Skeletal muscle tissue (tissue), 4 donors: ENCODE results near the gene BSDC1. TPM values are rescaled to one million over a fixed set of nuclear protein-coding genes. Genes with fewer than 3 reads are reported as not detected.
A peak's percentile ranks its signal among the peaks of the same experiment; 100 is the strongest.
"Not testable (repeated sequence)": the region's sequence is repeated elsewhere in the genome, so short reads cannot be mapped to it uniquely, and the experiment has no call there.

ENCODE experiments used
- H3K27ac ChIP-seq: one replicate; pipeline ENCODE4 v1.7.0; 2013; ENCODE audit warnings: mild to moderate bottlenecking, low read depth, low read length, inconsistent platforms
- H3K27me3 ChIP-seq, 3 donors: one replicate each; pipeline ENCODE4 v1.7.0; 2013; ENCODE audit warnings: low read length in 3 of 3; ENCODE audit not compliant: control insufficient read depth in 3 of 3, insufficient read depth in 3 of 3
- H3K36me3 ChIP-seq, 3 donors: one replicate each; pipeline ENCODE4 v1.7.0; 2013; ENCODE audit warnings: low read length in 3 of 3; ENCODE audit not compliant: control insufficient read depth in 3 of 3, insufficient read depth in 3 of 3
- H3K4me1 ChIP-seq, 3 donors: one replicate each; pipeline ENCODE4 v1.7.0; 2013; ENCODE audit warnings: low read length in 3 of 3, mild to moderate bottlenecking in 3 of 3; ENCODE audit not compliant: control insufficient read depth in 3 of 3, insufficient read depth in 3 of 3
- H3K4me3 ChIP-seq, 3 donors: one replicate each; pipeline ENCODE4 v1.7.0; 2013; ENCODE audit warnings: low read length in 3 of 3
- H3K9ac ChIP-seq, 3 donors: one replicate each; pipeline ENCODE4 v1.7.0; 2013; ENCODE audit warnings: low read length in 3 of 3, mild to moderate bottlenecking in 3 of 3, moderate library complexity in 2 of 3, low read depth in 1 of 3
- H3K9me3 ChIP-seq, 3 donors: one replicate each; pipeline ENCODE4 v1.7.0; 2013; ENCODE audit warnings: low read length in 3 of 3; ENCODE audit not compliant: control insufficient read depth in 3 of 3
- total RNA-seq: library from RNA; depleted of rRNA; stranded (reverse); fragments of >200 nt; gene quantifications from one replicate; pipeline ENCODE4 v1.2.3, GENCODE V29; 2014
- donor health status: Osteomylitis.

Gene BSDC1
- total RNA-seq, 1 donor from 2014 or later, result 37.1 TPM

DNA sequence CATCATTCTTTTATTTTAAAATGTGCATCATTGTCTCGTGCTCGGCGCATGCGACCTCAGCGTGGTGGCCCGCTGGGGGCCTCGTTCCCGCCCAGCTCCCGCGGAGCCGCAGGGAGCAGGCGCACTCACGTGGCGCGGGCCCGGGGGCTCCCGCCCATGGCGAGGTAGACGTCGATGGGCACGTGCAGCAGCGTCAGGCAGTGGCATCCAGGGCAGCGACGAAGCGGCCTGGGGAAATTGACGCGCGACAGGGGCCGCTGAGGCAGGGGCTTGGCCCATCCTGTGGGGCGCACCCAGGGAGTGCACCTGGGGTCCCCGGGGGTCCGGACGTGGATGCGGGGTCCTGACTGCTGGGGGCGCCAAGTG is 33.0 kb downstream of the BSDC1 start:
- peak overlapping the region in 1 of 3 donors; percentile 13 for H3K4me3 ChIP-seq
- H3K9ac ChIP-seq, result no peak overlapping the region
- H3K27ac ChIP-seq, result no peak overlapping the region
- H3K27me3 ChIP-seq, result no peaks in the 10 kb centered on the region
- H3K36me3 ChIP-seq, result peaks cover 16 to 26% (median 26%) of the 10 kb centered on the region in 3 donors
- H3K4me1 ChIP-seq, result peaks cover 9 to 19% (median 10%) of the 10 kb centered on the region in 3 donors
- no peaks in the 10 kb centered on the region for H3K9me3 ChIP-seq

- Histone ChIP-seq H3K36me3 (peaks cover 4 to 12% (median 11%) of the 10 kb centered on the region in 3 donors), H3K27ac (no peak overlapping the region), H3K4me1 (peaks cover 16 to 26% (median 17%) of the 10 kb centered on the region in 3 donors)
Observed at GRCh38 chr1:32358435-32358834, 35.8 kb downstream of the BSDC1 start.

DNA sequence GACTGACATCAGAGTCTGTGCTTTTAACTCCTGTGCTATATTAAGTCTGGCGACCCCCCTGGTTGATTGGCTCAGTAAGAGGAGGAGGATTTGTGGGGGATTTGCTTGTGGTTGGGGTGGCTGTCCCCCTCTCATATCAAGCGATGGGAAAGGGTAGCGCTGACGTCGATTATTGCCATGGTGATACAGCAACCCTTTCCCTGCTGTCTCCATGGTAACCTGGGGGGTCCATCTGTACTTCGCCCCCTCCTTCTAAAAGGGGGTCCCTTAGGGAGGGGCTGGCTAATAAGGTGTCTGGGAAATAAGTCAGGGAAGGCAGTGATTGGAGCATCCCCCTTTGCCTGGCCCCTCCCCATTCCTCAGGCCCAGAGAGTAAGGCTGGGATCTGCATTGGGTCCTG is 36.6 kb downstream of the BSDC1 start:
- Histone ChIP-seq H3K9me3 (no peaks in the 10 kb centered on the region), H3K27me3 (no peaks in the 10 kb centered on the region), H3K4me1 (peaks cover 23 to 30% (median 26%) of the 10 kb centered on the region in 3 donors), H3K36me3 (peaks cover 4 to 6% (median 6%) of the 10 kb centered on the region in 3 donors), H3K27ac (no peak overlapping the region), H3K9ac (no peak overlapping the region), H3K4me3 (no peak overlapping the region)

More at GRCh38 chr1:32358435-32358834, 35.8 kb downstream of the BSDC1 start:
- Histone ChIP-seq H3K27me3 (no peaks in the 10 kb centered on the region), H3K4me3 (no peak overlapping the region), H3K9ac (no peak overlapping the region), H3K9me3 (no peaks in the 10 kb centered on the region)

DNA sequence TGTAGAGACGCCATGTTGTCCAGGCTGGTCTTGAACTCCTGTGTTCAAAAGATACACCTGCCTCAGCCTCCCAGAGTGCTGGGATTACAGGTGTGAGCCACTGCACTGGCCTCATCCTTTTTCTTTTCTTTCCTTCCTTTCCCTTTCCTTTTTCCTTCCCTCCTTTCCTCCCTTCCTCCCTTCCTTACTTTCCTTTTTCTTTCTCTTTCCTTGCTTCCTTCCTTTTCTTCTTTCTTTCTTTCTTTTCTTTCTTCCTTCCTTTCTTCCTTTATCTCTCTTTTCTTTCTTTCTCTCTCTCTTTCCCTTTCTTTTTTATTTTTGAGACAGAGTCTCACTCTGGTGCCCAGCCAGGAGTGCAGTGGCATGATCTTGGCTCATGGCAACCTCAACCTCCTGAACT is 37.8 kb downstream of the BSDC1 start:
- Histone ChIP-seq H3K4me1 (peaks cover 24 to 31% (median 24%) of the 10 kb centered on the region in 3 donors), H3K27me3 (no peaks in the 10 kb centered on the region), H3K9me3 (no peaks in the 10 kb centered on the region), H3K4me3 (no peak overlapping the region), H3K9ac (no peak overlapping the region), H3K36me3 (peaks cover 4 to 6% (median 6%) of the 10 kb centered on the region in 3 donors), H3K27ac (no peak overlapping the region)

DNA sequence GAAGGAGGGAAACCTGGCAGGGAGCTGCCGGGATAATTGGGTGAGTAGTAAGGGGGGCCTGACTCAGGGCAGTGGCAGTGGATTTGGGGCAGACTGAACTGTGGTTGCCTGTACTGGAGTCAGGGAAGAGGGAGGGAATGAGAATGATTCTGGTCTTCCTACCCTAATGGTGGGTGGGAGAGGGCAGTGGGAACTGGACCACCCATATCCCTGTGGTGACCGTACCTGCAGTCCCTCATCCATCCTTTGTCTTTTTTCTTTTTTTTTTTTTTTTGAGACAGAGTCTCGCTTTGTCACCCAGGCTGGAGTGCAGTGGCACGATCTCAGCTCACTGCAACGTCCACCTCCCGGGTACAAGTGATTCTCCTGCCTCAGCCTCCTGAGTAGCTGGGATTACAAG is 38.5 kb downstream of the BSDC1 start:
- H3K9ac ChIP-seq, H3K9me3 ChIP-seq, H3K36me3 ChIP-seq, H3K27me3 ChIP-seq, H3K27ac ChIP-seq, H3K4me3 ChIP-seq: not testable (repeated sequence)
- peaks cover 24 to 27% (median 24%) of the 10 kb centered on the region in 3 donors for H3K4me1 ChIP-seq

DNA sequence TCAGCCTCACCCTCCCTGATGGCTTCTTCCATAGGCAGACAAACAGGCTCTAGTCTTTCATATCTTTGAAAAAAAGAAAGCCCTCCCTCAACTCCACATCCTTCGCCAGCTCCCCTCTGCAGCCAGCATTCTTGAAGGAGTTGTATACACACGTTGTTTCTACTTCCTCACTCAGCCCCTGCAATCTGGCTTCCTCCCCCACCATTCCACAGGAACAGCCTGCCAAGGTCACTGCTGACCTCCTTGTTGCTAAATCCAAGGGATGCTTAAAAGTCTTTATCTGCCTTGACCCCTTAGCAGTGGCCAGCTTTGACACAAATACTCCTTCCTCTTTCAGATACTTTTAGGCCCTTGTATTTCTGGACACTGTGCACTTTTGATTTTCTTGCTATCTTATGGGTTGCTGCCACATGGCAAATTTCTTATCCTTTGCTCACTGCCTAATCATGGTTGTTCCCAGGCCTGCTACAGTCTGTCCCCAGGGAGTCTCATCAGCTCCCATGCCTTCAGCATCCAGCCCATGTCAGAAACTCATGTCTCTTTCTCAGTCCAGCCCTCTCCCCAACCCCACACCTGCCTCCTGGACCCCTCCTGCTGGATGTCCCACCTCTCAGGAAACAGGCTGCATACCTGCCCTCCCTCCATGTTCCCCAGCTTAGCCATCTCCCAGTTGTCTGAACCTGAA is 40.2 kb downstream of the BSDC1 start:
- Histone ChIP-seq H3K4me3 (no peak overlapping the region), H3K9ac (no peak overlapping the region), H3K27ac (no peak overlapping the region), H3K4me1 (peaks cover 29 to 41% (median 29%) of the 10 kb centered on the region in 3 donors), H3K36me3 (peaks cover 4 to 6% (median 6%) of the 10 kb centered on the region in 3 donors), H3K27me3 (no peaks in the 10 kb centered on the region), H3K9me3 (no peaks in the 10 kb centered on the region)

DNA sequence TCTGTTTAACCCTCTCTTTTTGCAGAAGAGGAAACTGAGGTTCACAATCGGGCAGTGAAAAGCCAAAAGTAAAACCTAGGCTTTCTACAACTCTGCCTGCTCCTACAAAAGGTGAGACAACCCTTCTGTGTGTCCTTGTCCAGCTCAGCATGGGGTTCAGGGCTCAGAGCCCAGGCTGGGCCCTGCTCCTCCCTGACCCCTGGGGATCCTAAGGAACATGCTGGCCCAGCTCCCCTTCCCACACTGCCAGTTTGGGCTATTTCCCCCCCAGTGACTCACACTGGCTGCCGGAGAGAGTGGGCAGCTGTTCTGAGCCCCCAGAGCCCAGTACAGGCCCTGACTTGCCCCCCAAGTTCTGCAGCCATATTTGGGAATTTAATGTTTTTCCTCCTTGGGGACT is 40.8 kb downstream of the BSDC1 start:
- peak overlapping the region in 1 of 3 donors; percentile 96 for H3K9ac ChIP-seq
- H3K4me3 ChIP-seq, result no peak overlapping the region
- peaks cover 30 to 43% (median 33%) of the 10 kb centered on the region in 3 donors for H3K4me1 ChIP-seq
- peaks cover 4 to 6% (median 6%) of the 10 kb centered on the region in 3 donors for H3K36me3 ChIP-seq
- peak overlapping the region; percentile 12 for H3K27ac ChIP-seq
- no peaks in the 10 kb centered on the region for H3K27me3 ChIP-seq
- H3K9me3 ChIP-seq, result no peaks in the 10 kb centered on the region

DNA sequence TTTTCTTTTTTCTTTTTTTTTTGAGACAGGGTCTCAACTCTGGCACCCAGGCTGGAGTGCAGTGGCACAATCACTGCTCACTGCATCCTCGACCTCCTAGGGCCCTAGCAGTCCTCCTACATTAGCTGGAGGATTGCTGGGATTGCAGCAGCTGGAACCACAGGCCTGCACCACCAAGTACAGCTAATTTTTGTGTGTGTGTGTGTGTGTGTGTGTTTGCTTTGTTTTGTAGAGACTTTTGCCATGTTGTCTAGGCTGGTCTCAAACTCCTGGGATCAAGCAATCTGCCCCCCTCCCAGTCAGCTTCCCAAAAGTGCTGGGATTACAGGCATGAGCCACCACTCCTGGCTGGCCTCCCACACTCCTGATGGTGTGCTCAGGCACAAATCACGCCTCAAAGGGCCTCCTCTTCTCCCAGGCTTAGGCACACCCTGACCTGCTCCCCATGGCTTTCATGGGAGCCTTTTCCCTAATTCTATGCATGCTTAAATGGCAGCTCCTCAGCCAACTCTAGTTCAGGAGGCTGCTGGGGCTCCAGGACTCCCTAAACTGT is 41.3 kb downstream of the BSDC1 start:
- Histone ChIP-seq H3K4me3 (no peak overlapping the region), H3K4me1 (peaks cover 30 to 47% (median 34%) of the 10 kb centered on the region in 3 donors), H3K27ac (peak overlapping the region; percentile 12), H3K9me3 (no peaks in the 10 kb centered on the region), H3K9ac (peak overlapping the region in 2 of 3 donors; percentile 89 to 96), H3K27me3 (no peaks in the 10 kb centered on the region), H3K36me3 (peaks cover 4 to 6% (median 6%) of the 10 kb centered on the region in 3 donors)

GRCh38 chr1:32352239-32352745 is 41.9 kb downstream of the BSDC1 start:
- no peaks in the 10 kb centered on the region for H3K9me3 ChIP-seq
- no peaks in the 10 kb centered on the region for H3K27me3 ChIP-seq
- peak overlapping the region; percentile 89 to 96 (median 90) for H3K9ac ChIP-seq
- peak overlapping the region; percentile 92 for H3K27ac ChIP-seq
- H3K4me3 ChIP-seq, result peak overlapping the region; percentile 71 to 85 (median 80)
- peaks cover 4 to 6% (median 6%) of the 10 kb centered on the region in 3 donors for H3K36me3 ChIP-seq
- peaks cover 30 to 47% (median 34%) of the 10 kb centered on the region in 3 donors for H3K4me1 ChIP-seq
